HG03280 (cell line): Measurements from ENCODE around the gene NARS2.
A peak's percentile ranks its signal among the peaks of the same experiment; 100 is the strongest.

ENCODE experiments used
- ATAC-seq: cut with Tn5 transposase; IDR thresholded peaks from one replicate; pipeline ENCODE4 v1.9.1; 2021; ENCODE audit warnings: mild to moderate bottlenecking, moderate library complexity; ENCODE audit not compliant: unreplicated experiment

The NARS2 gene

GRCh38 chr11:78417175-78417887 is 157.3 kb downstream of the NARS2 start, which contains the start of gene GAB2:
GAB2 (minus strand) TSS chr11:78417820; CDS start chr11:78417720, 100 bp downstream.
- peak; percentile 17 for ATAC-seq

GRCh38 chr11:78416285-78417174 is 158.1 kb downstream of the NARS2 start:
- peak; percentile 47 for ATAC-seq

- no peak for ATAC-seq
Observed at GRCh38 chr11:78415338-78415737, 159.3 kb downstream of the NARS2 start.

GRCh38 chr11:78414321-78415051 is 160.2 kb downstream of the NARS2 start:
- ATAC-seq, result no peak

GRCh38 chr11:78408619-78409018 is 166.0 kb downstream of the NARS2 start:
- ATAC-seq, result no peak

- no peak for ATAC-seq
Observed at GRCh38 chr11:78406568-78407196, 168.0 kb downstream of the NARS2 start.

- ATAC-seq, result no peak
Observed at GRCh38 chr11:78405805-78406204, 168.9 kb downstream of the NARS2 start.

GRCh38 chr11:78403781-78404180 is 170.9 kb downstream of the NARS2 start:
- ATAC-seq, result no peak

GRCh38 chr11:78402847-78403246 is 171.8 kb downstream of the NARS2 start:
- no peak for ATAC-seq

- no peak for ATAC-seq
Observed at GRCh38 chr11:78400702-78401101, 174.0 kb downstream of the NARS2 start.

- ATAC-seq, result no peak
Observed at GRCh38 chr11:78400116-78400515, 174.5 kb downstream of the NARS2 start.

GRCh38 chr11:78399136-78399535 is 175.5 kb downstream of the NARS2 start:
- ATAC-seq, result no peak

GRCh38 chr11:78398715-78399114 is 175.9 kb downstream of the NARS2 start:
- no peak for ATAC-seq

- ATAC-seq, result peak; percentile 72
Observed at GRCh38 chr11:78397398-78397797, 177.3 kb downstream of the NARS2 start.

- no peak for ATAC-seq
Observed at GRCh38 chr11:78395597-78395996, 179.1 kb downstream of the NARS2 start.

- ATAC-seq, result no peak
Observed at GRCh38 chr11:78392854-78393253, 181.8 kb downstream of the NARS2 start.

- ATAC-seq, result no peak
Observed at GRCh38 chr11:78391424-78391823, 183.2 kb downstream of the NARS2 start.

- no peak for ATAC-seq
Observed at GRCh38 chr11:78390809-78391208, 183.9 kb downstream of the NARS2 start.

GRCh38 chr11:78386215-78386941 is 188.3 kb downstream of the NARS2 start:
- no peak for ATAC-seq
